Endothelial cell of umbilical vein (primary cell): ENCODE measurements around the gene KLHL35. TPM values are rescaled to one million over a fixed set of nuclear protein-coding genes. Genes with fewer than 3 reads are reported as not detected.

ENCODE experiments used
- BruUV-seq: library from RNA; stranded (reverse); fragments of 400-500 nt; replicated peaks from 2 replicates; lab custom pipeline; 2021; lab: Mats Ljungman, UMichigan
- CTCF ChIA-PET: fragments of 300-600, 350-600 bp; sonication (Branson Sonifier 250); formaldehyde crosslinking; loops from one replicate; lab custom pipeline; 2021; ENCODE audit warnings: antibody characterized with exemption, inconsistent platforms; lab: Charles Lee
- POLR2A ChIA-PET: fragments of 300-600, 350-600 bp; sonication (Branson Sonifier 250); formaldehyde crosslinking; loops from one replicate; lab custom pipeline; 2021; ENCODE audit warnings: antibody characterized with exemption, inconsistent platforms; lab: Charles Lee
- DNase-seq: peaks from one replicate; pipeline ENCODE4 v3.0.0-alpha.2; 2011; ENCODE audit warnings: low read depth, low spot score
- FAIRE-seq: peaks from 2 replicates; lab custom pipeline; 2011; peaks lifted over from hg19 to GRCh38; lab: Jason Lieb, UNC
- H2AFZ ChIP-seq: 2 replicates; pipeline ENCODE4 v1.6.0; 2012; ENCODE audit warnings: low read depth, low read length, control low read depth, inconsistent platforms
- H3K27ac ChIP-seq: 2 replicates; pipeline ENCODE4 v1.5.1; 2011; ENCODE audit warnings: low read depth, mild to moderate bottlenecking, control low read depth, low read length, moderate library complexity; ENCODE audit not compliant: insufficient read depth
- H3K27me3 ChIP-seq, 2 experiments: 2 replicates each; pipeline versions ENCODE4 v1.6.0 to v1.6.1; 2011; ENCODE audit warnings: low read length in 2 of 2, mixed read lengths in 1 of 2; ENCODE audit not compliant: control insufficient read depth in 2 of 2, insufficient read depth in 2 of 2
- H3K36me3 ChIP-seq, 2 experiments: 2 replicates in 1 of 2; 3 replicates in 1 of 2; pipeline ENCODE4 v1.5.1; 2011; ENCODE audit warnings: low read length in 2 of 2, mild to moderate bottlenecking in 1 of 2, moderate library complexity in 1 of 2; ENCODE audit not compliant: control insufficient read depth in 2 of 2, insufficient read depth in 2 of 2; ENCODE audit errors: extremely low read depth in 1 of 2
- H3K4me1 ChIP-seq: 3 replicates; pipeline ENCODE4 v1.5.1; 2011; ENCODE audit warnings: mild to moderate bottlenecking, low read length; ENCODE audit not compliant: control insufficient read depth, insufficient read depth; ENCODE audit errors: extremely low read depth
- H3K4me2 ChIP-seq: 2 replicates; pipeline ENCODE4 v1.6.1; 2011; ENCODE audit warnings: low read length, control low read depth, mixed read lengths; ENCODE audit not compliant: insufficient read depth
- H3K4me3 ChIP-seq, 3 experiments: fragments of 200-600 bp in 1 of 3; sonication (generic), shearing (Covaris generic) in 1 of 3; replicated peaks in 1 of 3; 2 replicates each; pipeline ENCODE4 v1.5.1; 2011 to 2016; ENCODE audit warnings: control low read depth in 3 of 3, low read length in 3 of 3, mild to moderate bottlenecking in 2 of 3, inconsistent platforms in 1 of 3, low read depth in 1 of 3, moderate library complexity in 1 of 3; ENCODE audit not compliant: insufficient read depth in 1 of 3
- H3K79me2 ChIP-seq: 2 replicates; pipeline ENCODE4 v1.6.0; 2012; ENCODE audit warnings: low read length, inconsistent platforms; ENCODE audit not compliant: control insufficient read depth, insufficient read depth
- H3K9ac ChIP-seq: replicated peaks from 2 replicates; pipeline ENCODE3; 2011; ENCODE audit warnings: low read length, control low read depth; ENCODE audit not compliant: insufficient read depth; ENCODE audit errors: extremely low read depth
- H3K9me1 ChIP-seq: replicated peaks from 3 replicates; pipeline ENCODE4 v1.6.0; 2011; ENCODE audit warnings: mild to moderate bottlenecking, low read length; ENCODE audit not compliant: control insufficient read depth, insufficient read depth; ENCODE audit errors: extremely low read depth
- H3K9me3 ChIP-seq: replicated peaks from 2 replicates; pipeline ENCODE4 v1.5.1; 2012; ENCODE audit warnings: low read length, inconsistent platforms; ENCODE audit not compliant: control insufficient read depth, insufficient read depth
- H4K20me1 ChIP-seq: replicated peaks from 2 replicates; pipeline ENCODE3; 2011; ENCODE audit warnings: mild to moderate bottlenecking, low read length; ENCODE audit not compliant: control insufficient read depth, insufficient read depth; ENCODE audit errors: extremely low read depth
- CTCF ChIP-seq, 2 donors: IDR thresholded peaks; 1 replicate in 1 of 2; 2 replicates in 1 of 2; pipeline ENCODE4 v1.5.1; 2011; ENCODE audit warnings: low read length in 2 of 2, mild to moderate bottlenecking in 2 of 2, moderate library complexity in 2 of 2, control low read depth in 1 of 2, inconsistent platforms in 1 of 2, low read depth in 1 of 2; ENCODE audit not compliant: insufficient read depth in 1 of 2; ENCODE audit errors: extremely low read depth in 1 of 2
- EZH2 ChIP-seq: IDR thresholded peaks from 2 replicates; pipeline ENCODE4 v1.6.1; 2012; ENCODE audit warnings: borderline replicate concordance, low read depth, mild to moderate bottlenecking, moderate library complexity, low read length, inconsistent platforms; ENCODE audit not compliant: severe bottlenecking
- FOS ChIP-seq: IDR thresholded peaks from 2 replicates; pipeline ENCODE4 v1.6.1; 2011; ENCODE audit warnings: mild to moderate bottlenecking, low read length, moderate library complexity, borderline replicate concordance; ENCODE audit not compliant: insufficient read depth
- GATA2 ChIP-seq: IDR thresholded peaks from 2 replicates; pipeline ENCODE4 v1.7.0; 2011; ENCODE audit warnings: low read depth, mild to moderate bottlenecking, moderate library complexity, mixed read lengths, low read length; ENCODE audit not compliant: insufficient read length, insufficient read depth
- JUN ChIP-seq: IDR thresholded peaks from 2 replicates; pipeline ENCODE4 v1.6.1; 2011; ENCODE audit warnings: borderline replicate concordance, low read depth; ENCODE audit not compliant: insufficient read length, insufficient read depth
- MAX ChIP-seq: IDR thresholded peaks from 2 replicates; pipeline ENCODE4 v1.6.1; 2011; ENCODE audit not compliant: insufficient read depth, insufficient read length
- MYC ChIP-seq: IDR thresholded peaks from one replicate; pipeline ENCODE4 v1.6.1; 2011; ENCODE audit warnings: mild to moderate bottlenecking, low read depth, low read length
- POLR2A ChIP-seq: IDR thresholded peaks from 2 replicates; pipeline ENCODE4 v1.6.1; 2012; ENCODE audit warnings: low read depth, mild to moderate bottlenecking, control low read depth, low read length
- POLR2AphosphoS5 ChIP-seq: IDR thresholded peaks from 2 replicates; pipeline ENCODE4 v1.6.1; 2012; ENCODE audit warnings: low read depth, mild to moderate bottlenecking, control low read depth, low read length, moderate library complexity; ENCODE audit not compliant: insufficient read depth
- dilution Hi-C: fragments of 300-500 bp; cut with MboI; formaldehyde crosslinking; loops from one replicate; pipeline ENCODE4 v1.15.0; 2019; ENCODE audit warnings: low sequenced_read_pairs; ENCODE audit not compliant: extremely low pct_ligation_motif_present
- intact Hi-C: fragments of 100-400 bp; cut with micrococcal nuclease; formaldehyde crosslinking; loops from one replicate; pipeline ENCODE4 v1.10.0; 2022
- polyA plus RNA-seq, 4 experiments: library from polyadenylated mRNA; depleted of rRNA in 3 of 4; stranded (reverse) in 3 of 4; unstranded in 1 of 4; fragments of >200 nt; gene quantifications; 2 replicates each; pipeline versions ENCODE4 v1.2.1 to v1.2.3, GENCODE V29; 2011 to 2012; ENCODE audit warnings: missing spikeins in 1 of 4
- total RNA-seq: library from RNA; stranded (reverse); gene quantifications from 2 replicates; pipeline ENCODE4 v1.2.3, GENCODE V29; 2021

The KLHL35 gene
- total and polyA plus RNA-seq, 2 donors (not counting 3 experiments of a cell fraction or from before 2014, with no cell fraction given) = 0.97 to 2.3 TPM

GRCh38 chr11:75441804-75442132 lies 8.8 kb upstream of the KLHL35 start:
- no peaks in the 10 kb centered on the region for H3K79me2 ChIP-seq
- dilution Hi-C loops = loop anchor here (10.0 kb wide), 1 partner anchor 93 kb away; no protein-coding TSS in a partner anchor
- peaks cover 0 to 37% of the 10 kb centered on the region in 2 experiments for H3K36me3 ChIP-seq
- no peaks in the 10 kb centered on the region for H3K27me3 ChIP-seq
- H3K27ac ChIP-seq = no peak overlapping the region
- no peak for FAIRE-seq
- H3K4me3 ChIP-seq = no peak overlapping the region
- no peak for TF ChIP-seq FOS
- TF ChIP-seq POLR2A = no peak
- TF ChIP-seq GATA2 = no peak
- TF ChIP-seq CTCF (IDR thresholded peaks at IDR 0.05; ENCODE audit: extremely low read depth in 1 of 2, insufficient read depth in 1 of 2, low read depth in 1 of 2, low read length in 2 of 2) = no peak
- TF ChIP-seq JUN = no peak
- no peak for TF ChIP-seq POLR2AphosphoS5
- TF ChIP-seq MAX = no peak
- no peak for TF ChIP-seq EZH2
- no peak for TF ChIP-seq MYC
- H4K20me1 ChIP-seq = no peaks in the 10 kb centered on the region
- no peaks in the 10 kb centered on the region for H3K9me1 ChIP-seq
- intact Hi-C loops = no loop called here
- ChIA-PET CTCF (no interaction called here), POLR2A (no interaction called here)
- DNase-seq = no peak
- no TSS peak for BruUV-seq
- no peak overlapping the region for H2AFZ ChIP-seq
- no peaks in the 10 kb centered on the region for H3K4me1 ChIP-seq
- no peak overlapping the region for H3K9ac ChIP-seq
- no peaks in the 10 kb centered on the region for H3K9me3 ChIP-seq
- no peak overlapping the region for H3K4me2 ChIP-seq
